ENCODE data around the gene PITPNM1. TPM values are rescaled to one million over a fixed set of nuclear protein-coding genes. Genes with fewer than 3 reads are reported as not detected.

PITPNM1 gene
- total RNA-seq, 1 experiment from 2014 or later, result 0.90 TPM

DNA sequence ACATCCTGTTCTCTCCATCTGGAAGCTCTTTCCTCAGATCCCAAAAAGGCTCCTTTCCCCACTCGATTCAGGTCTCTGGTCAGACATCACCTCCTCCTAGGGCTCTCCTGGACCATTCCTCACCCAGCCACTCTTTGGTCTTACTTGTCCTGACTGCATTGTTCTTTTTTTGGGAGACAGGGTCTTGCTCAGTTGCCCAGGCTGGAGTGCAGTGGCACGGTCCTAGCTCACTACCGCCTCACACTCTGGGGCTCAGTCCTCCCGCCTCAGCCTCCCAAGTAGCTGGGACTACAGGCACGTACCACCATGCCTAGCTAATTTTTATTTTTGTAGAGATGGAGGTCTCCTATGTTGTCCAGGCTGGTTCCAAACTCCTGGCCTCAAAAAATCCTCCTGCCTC, 59.6 kb downstream of the PITPNM1 start:
- no peak for DNase-seq (ENCODE audit: low read depth)

GRCh38 chr11:67442504-67443404, 62.4 kb downstream of the PITPNM1 start:
- no peak for DNase-seq (ENCODE audit: low read depth)

Small RNAs within 50 kb of the gene (small RNA-seq; reads per million reads assigned to genes)
- gene MIR6752, result not detected

Other genes with a start within 250 kb of the PITPNM1 start
- gene GRK2, start 238.9 kb downstream of the PITPNM1 start, total RNA-seq (2014; rRNA removed; shearing (Covaris generic)), result 42.6 and 51.5 TPM in 2 replicates
- 26.5 and 27.6 TPM in 2 replicates for gene ANKRD13D, start 216.1 kb downstream of the PITPNM1 start, total RNA-seq (2014; rRNA removed; shearing (Covaris generic))
- 2.2 and 2.9 TPM in 2 replicates for gene SSH3, start 201.8 kb downstream of the PITPNM1 start, total RNA-seq (2014; rRNA removed; shearing (Covaris generic))
- 34.5 and 39.4 TPM in 2 replicates for gene POLD4, start 151.8 kb downstream of the PITPNM1 start, total RNA-seq (2014; rRNA removed; shearing (Covaris generic))
- 7.5 and 9.3 TPM in 2 replicates for gene CLCF1, start 131.8 kb downstream of the PITPNM1 start, total RNA-seq (2014; rRNA removed; shearing (Covaris generic))
- 6.5 and 11.7 TPM in 2 replicates for gene RAD9A, start 113.4 kb downstream of the PITPNM1 start, total RNA-seq (2014; rRNA removed; shearing (Covaris generic))
- gene PPP1CA, start 103.5 kb downstream of the PITPNM1 start, total RNA-seq (2014; rRNA removed; shearing (Covaris generic)), result 324 and 339 TPM in 2 replicates
- gene TBC1D10C, start 101.3 kb downstream of the PITPNM1 start, total RNA-seq (2014; rRNA removed; shearing (Covaris generic)), result 0.05 TPM in 1 of 2 replicates, not detected in the other
- 0.13 TPM in 1 of 2 replicates, not detected in the other for gene CARNS1, start 89.7 kb downstream of the PITPNM1 start, total RNA-seq (2014; rRNA removed; shearing (Covaris generic))
- 49.0 and 52.7 TPM in 2 replicates for gene RPS6KB2, start 76.9 kb downstream of the PITPNM1 start, total RNA-seq (2014; rRNA removed; shearing (Covaris generic))
- 0.60 TPM in 1 of 2 replicates, not detected in the other for gene PTPRCAP, start 67.7 kb downstream of the PITPNM1 start, total RNA-seq (2014; rRNA removed; shearing (Covaris generic))
- gene CORO1B, start 61.9 kb downstream of the PITPNM1 start, total RNA-seq (2014; rRNA removed; shearing (Covaris generic)), result 113 and 151 TPM in 2 replicates
- not detected in 2 replicates for gene GPR152, start 52.6 kb downstream of the PITPNM1 start, total RNA-seq (2014; rRNA removed; shearing (Covaris generic))
- gene CABP4, start 50.0 kb downstream of the PITPNM1 start, total RNA-seq (2014; rRNA removed; shearing (Covaris generic)), result not detected in 2 replicates
- gene TMEM134, start 36.1 kb downstream of the PITPNM1 start, total RNA-seq (2014; rRNA removed; shearing (Covaris generic)), result 3.3 and 6.9 TPM in 2 replicates
- gene AIP, start 22.3 kb downstream of the PITPNM1 start, total RNA-seq (2014; rRNA removed; shearing (Covaris generic)), result 81.5 and 91.2 TPM in 2 replicates
- gene CDK2AP2, start 2.8 kb upstream of the PITPNM1 start, total RNA-seq (2014; rRNA removed; shearing (Covaris generic)), result 20.0 and 24.7 TPM in 2 replicates
- not detected in 2 replicates for gene CABP2, start 18.1 kb upstream of the PITPNM1 start, total RNA-seq (2014; rRNA removed; shearing (Covaris generic))
- gene GSTP1, start 78.4 kb upstream of the PITPNM1 start, total RNA-seq (2014; rRNA removed; shearing (Covaris generic)), result 904 and 1,034 TPM in 2 replicates
- gene NDUFV1, start 101.6 kb upstream of the PITPNM1 start, total RNA-seq (2014; rRNA removed; shearing (Covaris generic)), result 202 and 217 TPM in 2 replicates
- 17.0 and 21.5 TPM in 2 replicates for gene NUDT8, start 124.6 kb upstream of the PITPNM1 start, total RNA-seq (2014; rRNA removed; shearing (Covaris generic))
- gene TBX10, start 134.4 kb upstream of the PITPNM1 start, total RNA-seq (2014; rRNA removed; shearing (Covaris generic)), result not detected in 2 replicates
- not detected in 2 replicates for gene ACY3, start 145.4 kb upstream of the PITPNM1 start, total RNA-seq (2014; rRNA removed; shearing (Covaris generic))
- gene ALDH3B2, start 169.3 kb upstream of the PITPNM1 start, total RNA-seq (2014; rRNA removed; shearing (Covaris generic)), result not detected in 2 replicates

Data from HT1080 (cell line).